ENCODE data around the gene SLC9B2. TPM values are rescaled to one million over a fixed set of nuclear protein-coding genes. Genes with fewer than 3 reads are reported as not detected.

The SLC9B2 gene
- polyA plus RNA-seq, 2 of the 4 experiments (the other 2 are of a cell fraction), result 7.3 to 9.2 TPM

DNA sequence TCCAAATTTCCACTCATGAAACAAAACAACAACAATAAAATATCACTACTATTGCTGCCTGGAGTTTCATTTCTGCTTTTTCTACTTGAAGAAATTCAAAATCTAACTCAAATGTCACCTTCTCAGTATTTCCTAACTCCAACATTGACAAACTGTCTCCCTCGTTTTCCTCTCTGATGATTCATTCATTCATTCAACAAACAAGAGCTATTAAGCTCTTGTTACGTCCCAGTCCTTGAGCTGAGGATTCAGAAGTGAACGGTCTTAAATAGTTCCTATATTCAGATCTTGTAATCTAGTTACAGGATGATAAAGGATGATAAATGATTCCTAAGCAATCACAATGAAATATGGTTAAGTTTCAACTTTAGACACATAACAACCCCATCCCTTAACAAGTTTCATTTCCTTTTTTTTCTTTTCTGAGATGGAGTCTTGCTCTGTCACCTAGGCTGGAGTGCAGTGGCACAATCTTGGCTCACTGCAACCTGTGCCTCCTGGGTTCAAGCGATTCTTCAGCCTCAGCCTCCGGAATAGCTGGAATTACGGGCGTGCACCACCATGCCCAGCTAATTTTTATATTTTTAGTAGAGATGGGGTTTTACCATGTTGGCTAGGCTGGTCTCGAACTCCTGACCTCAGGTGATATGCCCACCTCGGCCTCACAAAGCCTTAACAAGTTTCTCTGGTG lies 1.7 kb downstream of the SLC9B2 start:
- Histone ChIP-seq H3K4me1 (peaks cover 16% of the 10 kb centered on the region; the same call in 2 of the 3 replicates), H3K27ac (peak overlapping the region in 1 of 2 experiments; percentile 90; a peak in 1 of 6 replicates), H3K9me3 (no peaks in the 10 kb centered on the region), H3K4me3 (peak overlapping the region; percentile 54; the same call in 2 of the 3 replicates), H3K4me2 (peak overlapping the region; percentile 75)
- no peak for ATAC-seq
- TF ChIP-seq HDAC2 (IDR thresholded peaks at IDR 0.05), result no peak
- no peak for TF ChIP-seq CBX8 (IDR thresholded peaks at IDR 0.05)
- no peak for TF ChIP-seq ZFP36 (IDR thresholded peaks at IDR 0.05; ENCODE audit: borderline replicate concordance, partially characterized antibody)
- TF ChIP-seq MAZ (IDR thresholded peaks at IDR 0.05; ENCODE audit: borderline replicate concordance, low read depth, low read length), result no peak
- ChIA-PET CTCF (interaction anchor here (0.6 to 1.3 kb wide), 2 partner anchors 9 to 11 kb away, joined by 3 to 4 read pairs; no protein-coding TSS in a partner anchor), POLR2A (no interaction called here)
- WGBS (ENCODE audit: missing lambda C conversion rate), result 57% methylated on average over 8 of the region's 9 CpGs
- DNase-seq (ENCODE audit: low read depth in 1 of 2, low spot score in 1 of 2), result peak in 1 of 2 experiments; percentile 6
- FAIRE-seq, result no peak

DNA sequence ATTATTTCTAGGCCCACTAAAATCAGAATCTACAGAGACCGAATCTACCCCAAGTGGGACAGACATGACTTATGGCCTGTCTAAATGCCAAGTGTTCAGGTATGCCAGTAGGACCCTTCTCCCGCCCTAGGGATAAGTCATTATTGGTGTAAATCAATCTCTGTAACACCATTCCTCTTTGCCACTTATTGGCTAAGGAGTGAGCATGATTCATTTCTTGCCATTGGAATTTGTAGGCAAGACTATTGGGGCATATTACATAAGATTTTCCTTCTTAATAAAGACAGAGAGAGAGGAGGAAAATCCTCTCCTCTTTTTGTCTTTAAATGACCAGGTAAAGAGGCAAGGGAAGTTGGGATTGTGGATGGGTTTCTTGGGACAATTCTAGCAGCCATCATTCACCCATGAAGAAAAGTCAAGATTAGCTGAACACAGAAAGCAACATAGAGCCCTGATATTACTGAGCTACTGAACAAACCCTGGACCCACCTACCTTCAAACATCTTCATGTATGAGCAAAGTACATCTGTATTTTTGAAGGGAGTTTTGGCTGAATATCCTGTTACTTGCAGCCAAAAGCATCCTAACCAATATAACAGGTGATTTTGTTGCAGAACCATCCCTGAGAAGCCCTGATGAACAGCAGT lies 2.6 kb downstream of the SLC9B2 start:
- POLR2A ChIA-PET, result no interaction called here
- CTCF ChIA-PET, result no interaction called here
- Histone ChIP-seq H3K9me3 (no peaks in the 10 kb centered on the region), H3K27ac (no peak overlapping the region), H3K4me3 (no peak overlapping the region), H3K4me2 (peak overlapping the region; percentile 75; the same call in 1 of the 3 replicates), H3K4me1 (peaks cover 16% of the 10 kb centered on the region; the same call in 2 of the 3 replicates)
- DNase-seq (ENCODE audit: low read depth in 1 of 2, low spot score in 1 of 2) (no peak), FAIRE-seq (no peak), ATAC-seq (no peak)
- TF ChIP-seq FOXS1 (CRISPR knock-in tag; IDR thresholded peaks at IDR 0.05), result no peak
- TF ChIP-seq HEYL (CRISPR knock-in tag; IDR thresholded peaks at IDR 0.05), result no peak
- no peak for TF ChIP-seq HOXB13 (CRISPR knock-in tag; IDR thresholded peaks at IDR 0.05; ENCODE audit: low read depth)
- no peak for TF ChIP-seq ZFP36 (IDR thresholded peaks at IDR 0.05; ENCODE audit: borderline replicate concordance, partially characterized antibody)
- no peak for TF ChIP-seq HOXB5 (CRISPR knock-in tag; IDR thresholded peaks at IDR 0.05)
- TF ChIP-seq RARB (CRISPR knock-in tag; IDR thresholded peaks at IDR 0.05), result no peak
- no peak for TF ChIP-seq MAZ (IDR thresholded peaks at IDR 0.05; ENCODE audit: borderline replicate concordance, low read depth, low read length)
- no peak for TF ChIP-seq RAD21 (conservative IDR thresholded peaks at IDR 0.05 in 1 of 2, IDR thresholded peaks at IDR 0.05 in 1 of 2)
- TF ChIP-seq, protein P1, sequence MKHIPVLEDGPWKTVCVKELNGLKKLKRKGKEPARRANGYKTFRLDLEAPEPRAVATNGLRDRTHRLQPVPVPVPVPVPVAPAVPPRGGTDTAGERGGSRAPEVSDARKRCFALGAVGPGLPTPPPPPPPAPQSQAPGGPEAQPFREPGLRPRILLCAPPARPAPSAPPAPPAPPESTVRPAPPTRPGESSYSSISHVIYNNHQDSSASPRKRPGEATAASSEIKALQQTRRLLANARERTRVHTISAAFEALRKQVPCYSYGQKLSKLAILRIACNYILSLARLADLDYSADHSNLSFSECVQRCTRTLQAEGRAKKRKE (CRISPR knock-in tag; IDR thresholded peaks at IDR 0.05; ENCODE audit: low read depth), result no peak
- no peak for TF ChIP-seq RFX5 (IDR thresholded peaks at IDR 0.05)
- TF ChIP-seq, protein P2, sequence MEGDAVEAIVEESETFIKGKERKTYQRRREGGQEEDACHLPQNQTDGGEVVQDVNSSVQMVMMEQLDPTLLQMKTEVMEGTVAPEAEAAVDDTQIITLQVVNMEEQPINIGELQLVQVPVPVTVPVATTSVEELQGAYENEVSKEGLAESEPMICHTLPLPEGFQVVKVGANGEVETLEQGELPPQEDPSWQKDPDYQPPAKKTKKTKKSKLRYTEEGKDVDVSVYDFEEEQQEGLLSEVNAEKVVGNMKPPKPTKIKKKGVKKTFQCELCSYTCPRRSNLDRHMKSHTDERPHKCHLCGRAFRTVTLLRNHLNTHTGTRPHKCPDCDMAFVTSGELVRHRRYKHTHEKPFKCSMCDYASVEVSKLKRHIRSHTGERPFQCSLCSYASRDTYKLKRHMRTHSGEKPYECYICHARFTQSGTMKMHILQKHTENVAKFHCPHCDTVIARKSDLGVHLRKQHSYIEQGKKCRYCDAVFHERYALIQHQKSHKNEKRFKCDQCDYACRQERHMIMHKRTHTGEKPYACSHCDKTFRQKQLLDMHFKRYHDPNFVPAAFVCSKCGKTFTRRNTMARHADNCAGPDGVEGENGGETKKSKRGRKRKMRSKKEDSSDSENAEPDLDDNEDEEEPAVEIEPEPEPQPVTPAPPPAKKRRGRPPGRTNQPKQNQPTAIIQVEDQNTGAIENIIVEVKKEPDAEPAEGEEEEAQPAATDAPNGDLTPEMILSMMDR (IDR thresholded peaks at IDR 0.05), result no peak
- 78% methylated on average over 2 of the region's 2 CpGs for WGBS (ENCODE audit: missing lambda C conversion rate)

DNA sequence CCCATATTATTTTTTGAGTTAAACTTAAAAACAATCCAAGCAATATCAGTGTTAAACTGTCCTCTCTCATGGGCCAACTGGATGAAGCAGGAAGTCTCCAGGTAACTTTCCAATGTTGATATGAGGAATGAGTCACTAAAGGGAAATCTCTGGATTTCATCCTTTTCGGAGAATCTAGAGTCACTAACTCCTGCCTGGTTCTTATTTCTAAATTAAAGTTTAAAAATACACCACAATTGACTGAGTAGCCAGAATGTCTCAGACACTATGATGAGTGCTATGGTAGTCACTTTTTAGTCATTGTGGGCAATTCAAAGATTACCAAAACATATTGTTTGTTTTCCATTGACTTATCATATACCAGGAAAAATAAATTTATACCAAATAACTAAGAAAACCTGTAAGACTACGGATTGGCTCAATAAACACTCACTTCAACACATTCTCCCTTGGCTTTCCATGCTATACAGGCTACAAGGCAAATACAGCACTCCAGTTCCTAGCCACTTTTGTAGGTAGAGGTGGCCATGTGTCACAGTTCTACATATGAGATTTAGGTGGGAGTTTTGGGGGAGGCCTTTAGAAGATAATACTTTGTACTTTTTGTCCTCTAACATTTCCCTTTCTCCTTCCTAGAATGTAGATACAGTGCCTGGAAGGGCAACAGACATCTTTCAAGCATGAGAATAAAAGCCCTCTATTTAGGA lies 8.6 kb downstream of the SLC9B2 start:
- CTCF ChIA-PET, result no interaction called here
- H3K9me3 ChIP-seq, result no peaks in the 10 kb centered on the region
- DNase-seq (ENCODE audit: low read depth in 1 of 2, low spot score in 1 of 2) (no peak), ATAC-seq (0 out of 6 replicates have a peak, but pooled peaks of 1 of the 2 experiments have one; percentile 30), FAIRE-seq (no peak)
- peaks cover 5% of the 10 kb centered on the region; the same call in 1 of the 3 replicates for H3K4me1 ChIP-seq
- peak overlapping the region; percentile 32; the same call in 2 of the 3 replicates for H3K4me2 ChIP-seq
- no peak for TF ChIP-seq ZNF302 (CRISPR knock-in tag; IDR thresholded peaks at IDR 0.05)
- TF ChIP-seq NR3C1 (IDR thresholded peaks at IDR 0.05), result no peak
- TF ChIP-seq, protein P2 (IDR thresholded peaks at IDR 0.05), result no peak
- TF ChIP-seq ESRRA (IDR thresholded peaks at IDR 0.05; ENCODE audit: borderline replicate concordance, low read length), result no peak
- TF ChIP-seq ZSCAN20 (CRISPR knock-in tag; IDR thresholded peaks at IDR 0.05), result no peak
- TF ChIP-seq TP53 (CRISPR knock-in tag; IDR thresholded peaks at IDR 0.05), result no peak
- no peak for TF ChIP-seq KDM5A (IDR thresholded peaks at IDR 0.05)
- no peak for TF ChIP-seq TFCP2L1 (CRISPR knock-in tag; IDR thresholded peaks at IDR 0.05)
- TF ChIP-seq FOSL2 (IDR thresholded peaks at IDR 0.05), result no peak
- TF ChIP-seq FOSL2 (CRISPR knock-in tag; IDR thresholded peaks at IDR 0.05), result no peak
- TF ChIP-seq ZFP36 (IDR thresholded peaks at IDR 0.05; ENCODE audit: borderline replicate concordance, partially characterized antibody), result no peak
- TF ChIP-seq, protein P3, sequence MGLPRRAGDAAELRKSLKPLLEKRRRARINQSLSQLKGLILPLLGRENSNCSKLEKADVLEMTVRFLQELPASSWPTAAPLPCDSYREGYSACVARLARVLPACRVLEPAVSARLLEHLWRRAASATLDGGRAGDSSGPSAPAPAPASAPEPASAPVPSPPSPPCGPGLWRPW (IDR thresholded peaks at IDR 0.05), result no peak
- no peak overlapping the region for H3K4me3 ChIP-seq
- POLR2A ChIA-PET, result no interaction called here
- 18% methylated on average over 2 of the region's 2 CpGs for WGBS (ENCODE audit: missing lambda C conversion rate)
- no peak overlapping the region for H3K27ac ChIP-seq
